Endodermal cell (in vitro differentiated cells): ENCODE results near the gene KYNU. TPM values are rescaled to one million over a fixed set of nuclear protein-coding genes. Genes with fewer than 3 reads are reported as not detected.

Experiments
- DNase-seq: peaks from one replicate; pipeline ENCODE4 v3.0.0-alpha.2; 2017
- H3K27ac ChIP-seq: 2 replicates; pipeline ENCODE4 v1.5.1; 2013; ENCODE audit warnings: mild to moderate bottlenecking, low read depth, low read length, moderate library complexity
- H3K27me3 ChIP-seq: 2 replicates; pipeline ENCODE4 v1.6.1; 2013; ENCODE audit warnings: mild to moderate bottlenecking, low read length, moderate library complexity; ENCODE audit not compliant: insufficient read depth, control insufficient read depth, poor library complexity, severe bottlenecking
- H3K36me3 ChIP-seq: 2 replicates; pipeline ENCODE4 v1.7.0; 2013; ENCODE audit warnings: mild to moderate bottlenecking, low read length, moderate library complexity; ENCODE audit not compliant: control insufficient read depth, insufficient read depth
- H3K4me1 ChIP-seq: one replicate; pipeline ENCODE4 v1.7.0; 2013; ENCODE audit warnings: low read length; ENCODE audit not compliant: control insufficient read depth, insufficient read depth
- H3K4me3 ChIP-seq: 2 replicates; pipeline ENCODE4 v1.5.1; 2013; ENCODE audit warnings: mild to moderate bottlenecking, low read length, moderate library complexity
- H3K9ac ChIP-seq: 2 replicates; pipeline ENCODE4 v1.6.1; 2013; ENCODE audit warnings: mild to moderate bottlenecking, low read length, moderate library complexity; ENCODE audit not compliant: poor library complexity, severe bottlenecking; ENCODE audit errors: extremely low read depth
- H3K9me3 ChIP-seq: 2 replicates; pipeline ENCODE4 v1.6.1; 2013; ENCODE audit warnings: mild to moderate bottlenecking, low read length, moderate library complexity; ENCODE audit not compliant: control insufficient read depth
- H3K27ac Mint-ChIP-seq: 2 replicates; pipeline ENCODE4 v1.8.0; 2020; ENCODE audit warnings: mixed read lengths
- H3K27me3 Mint-ChIP-seq: 2 replicates; pipeline ENCODE4 v1.8.0; 2021; ENCODE audit warnings: mild to moderate bottlenecking, mixed read lengths; ENCODE audit not compliant: insufficient read depth
- H3K36me3 Mint-ChIP-seq: 2 replicates; pipeline ENCODE4 v1.8.0; 2020; ENCODE audit warnings: low read depth, mixed read lengths
- H3K4me1 Mint-ChIP-seq: 2 replicates; pipeline ENCODE4 v1.8.0; 2020; ENCODE audit warnings: mixed read lengths
- H3K4me3 Mint-ChIP-seq: 2 replicates; pipeline ENCODE4 v1.8.0; 2020; ENCODE audit warnings: mild to moderate bottlenecking, moderate library complexity, mixed read lengths
- H3K9me3 Mint-ChIP-seq: 2 replicates; pipeline ENCODE4 v1.8.0; 2020; ENCODE audit warnings: mild to moderate bottlenecking, mixed read lengths
- WGBS, 2 experiments: methylation state at CpG; one replicate each; pipeline versions ENCODE4 v1.1.5 to v1.1.7; 2013; ENCODE audit warnings: missing lambda C conversion rate in 2 of 2, mixed read lengths in 1 of 2; ENCODE audit not compliant: insufficient coverage in 1 of 2, insufficient read length in 1 of 2; 5-methylcytosine and 5-hydroxymethylcytosine counted together
- total RNA-seq, 2 donors: library from RNA; stranded (reverse); fragmentation: NEBNext Ultra II Directional in 1 of 2; extraction: Animal tissue kit (Norgen Biotek cat#: 25700) in 1 of 2; gene quantifications; 2 replicates in 1 of 2; 3 replicates in 1 of 2; pipeline ENCODE4 v1.2.1, GENCODE V29; 2021
- TF ChIP-seq, protein P1 (sequence below): fragments of 200-600 bp; sonication (generic); conservative IDR thresholded peaks from 2 replicates; pipeline ENCODE4 v1.5.0; 2021; ENCODE audit warnings: antibody characterized with exemption, mild to moderate bottlenecking

The KYNU gene
- total RNA-seq, 2 donors from 2014 or later, result 1.2 to 4.2 TPM

DNA sequence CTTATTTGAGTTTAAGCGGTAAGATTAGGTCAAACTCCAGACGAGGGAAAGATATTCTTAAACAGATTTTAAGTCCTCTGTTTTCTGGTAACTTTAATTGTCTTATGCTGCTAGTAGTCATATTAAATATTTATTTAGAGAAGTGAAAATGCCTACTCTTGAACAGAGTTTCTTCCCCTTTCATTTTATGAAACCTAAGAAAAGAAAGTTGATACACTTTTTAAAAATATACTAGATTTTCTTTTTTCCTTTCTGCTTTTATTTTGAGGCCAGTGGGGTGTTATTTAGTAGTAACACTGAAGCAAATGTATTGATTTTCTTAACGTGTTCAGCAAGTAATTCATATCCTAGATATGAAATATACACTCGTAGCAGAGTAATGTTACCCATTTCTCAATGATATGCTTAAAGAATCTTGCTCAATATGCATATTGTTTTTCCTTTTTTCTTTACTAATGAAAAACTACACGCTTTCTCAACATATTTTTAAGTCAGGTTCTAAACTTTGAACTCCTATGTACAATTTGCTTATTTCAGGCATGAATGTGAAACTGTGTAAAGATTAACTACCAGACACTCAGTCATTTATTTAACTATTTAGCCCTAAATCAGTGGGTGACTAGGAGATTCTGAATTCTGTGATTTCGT, 691 bp downstream of the KYNU start:
- Histone ChIP-seq H3K27me3 (no peaks in the 10 kb centered on the region), H3K9me3 (no peaks in the 10 kb centered on the region), H3K4me3 (no peak overlapping the region), H3K9ac (no peak overlapping the region), H3K27ac (no peak overlapping the region), H3K36me3 (no peaks in the 10 kb centered on the region), H3K4me1 (no peaks in the 10 kb centered on the region)
- no peak overlapping the region for H3K4me3 Mint-ChIP-seq
- H3K9me3 Mint-ChIP-seq, result no peaks in the 10 kb centered on the region
- no peak for DNase-seq
- no peaks in the 10 kb centered on the region for H3K36me3 Mint-ChIP-seq
- no peaks in the 10 kb centered on the region for H3K4me1 Mint-ChIP-seq
- TF ChIP-seq, protein P1, sequence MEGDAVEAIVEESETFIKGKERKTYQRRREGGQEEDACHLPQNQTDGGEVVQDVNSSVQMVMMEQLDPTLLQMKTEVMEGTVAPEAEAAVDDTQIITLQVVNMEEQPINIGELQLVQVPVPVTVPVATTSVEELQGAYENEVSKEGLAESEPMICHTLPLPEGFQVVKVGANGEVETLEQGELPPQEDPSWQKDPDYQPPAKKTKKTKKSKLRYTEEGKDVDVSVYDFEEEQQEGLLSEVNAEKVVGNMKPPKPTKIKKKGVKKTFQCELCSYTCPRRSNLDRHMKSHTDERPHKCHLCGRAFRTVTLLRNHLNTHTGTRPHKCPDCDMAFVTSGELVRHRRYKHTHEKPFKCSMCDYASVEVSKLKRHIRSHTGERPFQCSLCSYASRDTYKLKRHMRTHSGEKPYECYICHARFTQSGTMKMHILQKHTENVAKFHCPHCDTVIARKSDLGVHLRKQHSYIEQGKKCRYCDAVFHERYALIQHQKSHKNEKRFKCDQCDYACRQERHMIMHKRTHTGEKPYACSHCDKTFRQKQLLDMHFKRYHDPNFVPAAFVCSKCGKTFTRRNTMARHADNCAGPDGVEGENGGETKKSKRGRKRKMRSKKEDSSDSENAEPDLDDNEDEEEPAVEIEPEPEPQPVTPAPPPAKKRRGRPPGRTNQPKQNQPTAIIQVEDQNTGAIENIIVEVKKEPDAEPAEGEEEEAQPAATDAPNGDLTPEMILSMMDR, result no peak
- no peaks in the 10 kb centered on the region for H3K27me3 Mint-ChIP-seq
- WGBS, 2 experiments, result 87 to 100% methylated on average over 1 to 5 of the region's 6 CpGs
- no peak overlapping the region for H3K27ac Mint-ChIP-seq

GRCh38 chr2:142879151-142879550, 1.7 kb downstream of the KYNU start:
- H3K4me3 ChIP-seq, result no peak overlapping the region
- WGBS, 2 experiments, result 96 to 100% methylated on average over 1 to 4 of the region's 4 CpGs
- DNase-seq, result no peak
- no peaks in the 10 kb centered on the region for H3K36me3 ChIP-seq
- TF ChIP-seq, protein P1, result no peak
- no peaks in the 10 kb centered on the region for H3K27me3 ChIP-seq
- Mint-ChIP-seq H3K27me3 (no peaks in the 10 kb centered on the region), H3K4me1 (no peaks in the 10 kb centered on the region), H3K9me3 (peaks cover 2% of the 10 kb centered on the region), H3K27ac (no peak overlapping the region), H3K36me3 (peaks cover 1% of the 10 kb centered on the region), H3K4me3 (no peak overlapping the region)
- H3K9ac ChIP-seq, result no peak overlapping the region
- H3K27ac ChIP-seq, result no peak overlapping the region
- no peaks in the 10 kb centered on the region for H3K9me3 ChIP-seq
- H3K4me1 ChIP-seq, result no peaks in the 10 kb centered on the region

- H3K4me1 Mint-ChIP-seq, result no peaks in the 10 kb centered on the region
- H3K27me3 Mint-ChIP-seq, result no peaks in the 10 kb centered on the region
- Histone ChIP-seq H3K36me3 (no peaks in the 10 kb centered on the region), H3K4me3 (no peak overlapping the region), H3K9me3 (no peaks in the 10 kb centered on the region), H3K4me1 (no peaks in the 10 kb centered on the region), H3K9ac (no peak overlapping the region), H3K27ac (no peak overlapping the region), H3K27me3 (no peaks in the 10 kb centered on the region)
- TF ChIP-seq, protein P1, result no peak
- peaks cover 1% of the 10 kb centered on the region for H3K36me3 Mint-ChIP-seq
- peaks cover 2% of the 10 kb centered on the region for H3K9me3 Mint-ChIP-seq
- DNase-seq, result no peak
- H3K27ac Mint-ChIP-seq, result no peak overlapping the region
- no peak overlapping the region for H3K4me3 Mint-ChIP-seq
Observed at GRCh38 chr2:142880279-142880678, 2.8 kb downstream of the KYNU start.
